Stimulated activated CD4-positive, alpha-beta T cell treated with anti-CD3 and anti-CD28 coated beads, Interleukin-4, amount 100 ng/mL, for 48 hours (primary cell): ENCODE measurements around the gene NME7.
A peak's percentile ranks its signal among the peaks of the same experiment; 100 is the strongest.
"Not testable (repeated sequence)": the region's sequence is repeated elsewhere in the genome, so short reads cannot be mapped to it uniquely, and the experiment has no call there.

Experiments used
- DNase-seq, 2 donors: peaks; one replicate each; pipeline ENCODE4 v3.0.0-alpha.2; 2020; ENCODE audit warnings: low read depth in 2 of 2

The NME7 gene

DNA sequence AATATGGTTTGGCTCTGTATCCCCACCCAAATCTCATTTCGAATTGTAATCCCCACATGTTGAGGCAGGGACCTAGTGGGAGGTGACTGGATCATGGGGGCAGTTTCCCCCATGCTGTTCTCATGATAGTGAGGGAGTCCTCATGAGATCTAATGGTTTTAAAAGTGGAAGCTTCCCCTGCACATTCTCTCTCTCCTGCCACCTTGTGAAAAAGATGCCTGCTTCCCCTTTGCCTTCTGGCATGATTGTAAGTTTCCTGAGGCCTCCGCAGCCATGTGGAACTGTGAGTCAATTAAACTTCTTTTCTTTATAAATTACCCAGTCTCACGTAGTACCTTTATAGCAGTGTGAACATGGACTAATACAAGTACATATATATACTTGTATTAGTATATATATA lies 25.5 kb downstream of the NME7 start:
- not testable (repeated sequence) for DNase-seq

- no peak for DNase-seq
Observed at GRCh38 chr1:169340882-169341281, 26.7 kb downstream of the NME7 start.

GRCh38 chr1:169339773-169340172 lies 27.8 kb downstream of the NME7 start:
- DNase-seq, result no peak

DNA sequence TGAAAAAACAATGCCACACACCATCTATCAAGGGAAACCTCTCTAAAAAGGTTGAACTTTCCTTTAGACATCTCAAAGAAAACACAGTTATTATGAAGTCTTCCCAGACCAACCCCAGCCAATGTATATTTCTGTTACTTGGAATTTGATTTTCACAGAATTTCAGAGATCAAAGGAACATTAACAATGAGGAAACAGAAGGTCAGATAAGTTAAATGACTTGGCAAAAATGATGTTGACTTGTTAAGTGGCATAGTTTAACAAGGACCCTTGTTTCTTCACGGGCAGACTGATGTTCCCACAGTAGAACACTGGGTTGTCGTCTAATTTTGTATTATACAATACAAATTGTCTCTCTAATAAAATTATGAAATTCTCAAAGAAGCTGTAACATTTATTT lies 29.0 kb downstream of the NME7 start:
- DNase-seq, result no peak

GRCh38 chr1:169336947-169337715 lies 30.5 kb downstream of the NME7 start:
- not testable (repeated sequence) for DNase-seq

DNA sequence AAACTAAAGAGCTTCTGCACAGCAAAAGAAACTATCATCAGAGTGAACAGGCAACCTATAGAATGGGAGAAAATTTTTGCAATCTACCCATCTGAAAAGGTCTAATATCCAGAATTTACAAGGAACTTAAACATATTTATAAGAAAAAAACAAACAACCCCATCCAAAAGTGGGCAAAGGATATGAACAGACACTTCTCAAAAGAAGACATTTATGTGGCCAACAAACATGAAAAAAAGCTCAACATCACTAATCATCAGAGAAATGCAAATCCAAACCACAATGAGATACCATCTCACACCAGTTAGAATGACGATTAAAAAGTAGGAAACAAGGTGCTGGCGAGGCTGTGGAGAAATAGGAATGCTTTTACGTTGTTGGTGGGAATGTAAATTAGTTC lies 32.9 kb downstream of the NME7 start:
- not testable (repeated sequence) for DNase-seq

GRCh38 chr1:169330927-169331326 lies 36.7 kb downstream of the NME7 start:
- DNase-seq, result no peak

DNA sequence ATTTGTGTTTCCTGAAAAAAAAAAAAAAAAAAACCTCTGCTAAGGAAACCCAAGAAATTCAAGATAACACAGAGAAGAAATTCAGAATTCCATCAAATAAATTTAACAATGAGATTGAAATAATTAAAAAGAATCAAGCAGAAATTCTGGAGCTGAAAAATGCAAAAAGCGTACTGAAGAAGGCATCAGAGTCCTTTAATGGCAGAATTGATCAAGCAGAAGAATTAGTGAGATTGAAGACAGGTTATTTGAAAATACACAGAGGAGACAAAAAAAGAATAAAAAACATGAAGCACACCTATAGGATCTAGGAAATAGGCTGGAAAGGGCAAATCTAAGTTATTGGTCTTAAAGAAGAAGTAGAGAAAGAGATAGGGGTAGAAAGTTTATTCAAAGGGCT lies 38.2 kb downstream of the NME7 start:
- no peak for DNase-seq

DNA sequence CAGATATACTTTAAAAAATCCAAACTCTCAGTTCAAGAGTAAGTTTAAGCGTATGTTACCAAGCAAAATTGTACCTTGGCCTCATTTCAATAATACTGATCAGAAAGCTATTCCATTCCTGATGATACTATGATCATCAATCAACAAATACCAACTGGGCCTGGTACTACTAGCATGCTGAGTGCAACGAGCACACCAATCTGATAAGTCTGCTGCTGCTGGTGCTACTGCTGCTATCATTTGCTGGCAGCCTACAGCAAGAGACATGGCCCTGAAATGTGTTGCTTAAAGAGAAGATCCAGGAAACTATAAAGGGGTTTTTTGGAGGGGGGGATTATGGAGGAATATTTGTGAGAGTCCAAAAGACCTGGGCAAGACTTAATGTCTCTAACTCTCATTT lies 39.7 kb downstream of the NME7 start:
- DNase-seq, result no peak

DNA sequence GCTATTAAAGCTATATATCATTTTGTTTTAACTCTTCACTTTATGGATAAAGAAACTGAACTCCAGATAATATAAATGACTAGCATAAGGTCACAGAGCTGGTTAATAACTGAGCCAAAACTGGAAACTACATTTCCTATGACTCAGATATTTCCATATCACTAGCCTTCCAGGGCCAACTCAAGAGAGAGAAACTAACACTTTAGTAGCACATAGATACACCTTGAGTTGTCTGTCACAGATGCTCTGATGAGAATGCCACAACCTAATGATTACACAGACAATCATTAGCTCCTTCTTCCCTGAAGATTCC lies 40.7 kb downstream of the NME7 start:
- no peak for DNase-seq

DNA sequence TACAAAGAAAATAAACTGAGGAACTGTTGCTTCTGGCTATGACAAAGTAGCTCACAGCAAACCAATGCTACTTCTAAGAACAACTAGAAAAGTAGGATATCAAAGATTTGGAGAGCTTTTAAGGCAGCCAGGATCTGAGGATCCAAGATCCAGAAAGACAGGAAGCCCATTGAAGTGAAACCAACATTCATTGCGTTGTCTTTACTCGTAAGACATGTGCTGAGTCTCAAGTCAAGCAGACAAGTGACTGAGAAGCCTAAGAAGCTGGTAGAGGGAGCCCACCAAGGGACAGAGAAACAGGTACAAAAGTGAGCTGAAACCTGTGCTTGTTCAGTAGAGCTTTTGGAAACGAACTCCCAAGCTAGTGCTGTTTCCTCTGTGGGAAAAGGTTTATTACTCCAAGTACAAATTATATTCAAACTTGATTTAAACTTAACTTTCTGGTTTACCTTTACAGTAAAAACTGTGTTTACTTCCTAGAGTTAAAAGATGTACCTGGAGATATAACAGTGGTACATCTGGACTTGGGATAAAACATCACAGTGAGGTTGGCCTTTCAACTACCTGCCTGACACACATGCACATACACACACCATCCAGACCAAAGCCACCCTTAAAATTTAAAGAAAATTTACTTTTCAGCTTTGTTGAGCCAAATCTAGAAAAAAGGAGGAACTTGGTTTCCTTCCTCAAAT lies 41.2 kb downstream of the NME7 start:
- DNase-seq, result no peak

DNA sequence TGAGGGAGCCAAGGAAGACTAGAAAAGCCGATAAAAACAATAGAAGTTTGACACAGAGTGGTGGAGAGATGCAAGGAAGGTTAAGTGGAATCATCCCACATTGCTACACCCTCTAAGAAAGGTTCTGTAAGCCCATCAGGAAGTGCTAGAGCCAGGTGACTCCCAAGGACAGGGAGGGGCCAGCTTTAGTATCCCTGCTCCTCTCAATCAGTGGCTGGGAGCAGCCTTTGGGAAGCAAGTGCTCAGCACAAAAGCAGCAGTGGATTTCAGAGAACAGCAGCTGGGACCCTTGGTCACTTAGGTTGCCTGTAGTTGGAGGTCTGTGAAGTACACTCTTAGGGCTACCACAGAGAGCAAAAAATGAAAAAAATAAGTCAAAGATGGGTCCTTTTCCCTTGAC lies 42.5 kb downstream of the NME7 start:
- DNase-seq, result no peak

GRCh38 chr1:169322138-169322537 lies 45.5 kb downstream of the NME7 start:
- no peak for DNase-seq

- no peak for DNase-seq
Observed at GRCh38 chr1:169321539-169321938, 46.1 kb downstream of the NME7 start.

- DNase-seq, result no peak
Observed at GRCh38 chr1:169318536-169319244, 48.9 kb downstream of the NME7 start.

DNA sequence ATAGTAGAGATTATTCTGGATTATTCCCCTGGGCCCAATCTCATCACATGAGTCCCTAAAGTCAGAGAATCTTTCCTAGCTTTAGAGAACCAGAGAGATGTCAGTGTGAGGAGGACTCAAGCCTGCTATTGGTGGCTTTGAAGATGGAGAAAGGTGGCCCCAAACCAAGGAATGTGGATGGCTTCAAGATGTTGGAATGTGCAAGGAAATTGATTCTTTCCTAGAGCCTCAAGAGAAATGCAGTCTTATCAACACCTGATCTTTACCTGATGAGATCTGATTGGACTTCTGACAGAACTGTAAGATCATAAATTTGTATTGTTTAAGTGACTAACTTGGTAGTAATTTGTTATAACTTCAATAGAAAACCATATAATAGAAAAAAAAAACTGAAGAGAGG lies 51.0 kb downstream of the NME7 start:
- DNase-seq, result no peak

DNA sequence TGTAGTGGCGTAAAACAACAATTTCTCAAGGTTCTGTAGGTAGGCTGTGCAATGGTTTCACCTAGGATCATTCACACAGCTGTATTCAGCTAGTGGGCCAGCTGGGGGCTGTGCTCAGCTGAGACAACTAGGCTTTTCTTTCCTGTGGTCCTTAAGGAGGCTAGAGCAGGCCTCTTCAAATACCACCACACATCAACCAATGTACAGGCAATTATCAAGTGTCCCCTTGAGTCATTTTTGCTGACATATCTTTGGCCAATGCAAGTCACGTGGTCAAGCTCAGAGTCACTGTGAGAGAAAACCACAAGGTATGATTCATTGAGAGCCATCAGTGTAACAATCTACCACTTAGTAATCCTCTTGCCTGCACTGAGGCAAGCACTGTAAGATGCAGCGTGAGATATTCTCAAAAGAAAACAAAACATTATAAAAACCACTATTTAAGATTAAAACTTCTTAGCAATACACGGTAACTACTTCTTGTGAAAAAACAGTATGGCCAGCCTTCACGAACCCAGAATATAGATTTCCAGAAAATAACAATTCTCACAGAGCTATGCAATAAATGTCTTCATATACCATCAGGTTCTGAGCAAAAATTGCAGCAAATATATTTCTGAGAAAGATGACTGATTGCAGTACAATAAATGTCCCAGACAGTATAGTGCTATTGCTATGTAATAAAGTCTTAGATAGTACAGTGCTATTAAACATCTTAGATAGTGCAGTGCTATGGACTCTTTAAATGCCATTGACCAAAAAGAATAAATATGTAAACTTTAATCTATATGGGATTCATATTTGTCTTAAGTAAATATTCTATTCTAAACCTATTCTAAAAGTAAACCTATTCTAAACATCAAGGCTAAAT lies 55.3 kb downstream of the NME7 start:
- peak in 1 of 2 donors; percentile 19 for DNase-seq

DNA sequence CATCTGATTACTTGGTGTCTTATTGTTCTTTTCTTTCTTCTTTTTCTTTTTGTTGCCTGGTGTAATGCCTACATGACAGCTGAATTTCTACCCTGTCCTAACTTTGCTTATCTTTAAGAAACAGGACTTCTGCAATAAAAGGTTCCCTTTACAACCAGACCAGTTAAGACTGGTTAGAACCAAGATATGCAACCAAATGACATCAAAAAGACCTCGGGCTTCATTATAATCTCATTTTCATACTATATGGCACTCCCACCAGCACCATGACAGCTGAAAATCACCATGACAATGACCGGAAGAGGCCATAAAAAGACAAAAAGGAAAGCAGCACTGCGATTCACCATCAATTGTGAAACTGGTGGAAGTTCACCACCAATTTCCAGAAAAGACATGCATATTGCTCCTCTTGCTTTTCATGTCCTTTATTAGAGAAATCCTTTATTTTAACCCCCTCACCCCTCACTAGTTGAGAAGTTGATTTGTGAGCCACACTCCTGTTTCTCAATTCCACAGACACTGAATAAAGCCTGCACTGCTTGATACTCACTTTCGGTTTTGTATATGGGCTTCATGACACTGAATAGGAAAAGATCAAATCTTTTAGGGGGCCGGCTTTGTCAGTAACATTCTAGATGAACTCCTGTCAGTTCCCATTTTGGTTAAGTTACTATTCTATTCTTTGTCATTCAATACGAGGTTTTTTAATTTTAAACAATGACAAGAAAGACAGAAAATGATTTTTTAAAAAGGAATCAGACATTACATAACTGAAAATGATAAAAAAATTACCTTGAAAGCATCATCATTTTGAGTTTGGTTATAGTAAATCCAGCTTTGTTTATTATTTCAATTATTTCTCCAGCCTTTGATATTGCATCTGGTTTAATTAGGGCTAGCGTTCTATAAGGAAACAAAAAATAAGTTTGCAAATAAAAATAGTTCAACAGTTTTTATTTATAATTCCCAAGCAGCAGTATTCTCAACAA lies 58.1 kb downstream of the NME7 start:
- no peak for DNase-seq

- DNase-seq, result no peak
Observed at GRCh38 chr1:169308313-169309039, 59.1 kb downstream of the NME7 start.

GRCh38 chr1:169307176-169307575 lies 60.4 kb downstream of the NME7 start:
- no peak for DNase-seq
